Islet precursor cell (in vitro differentiated cells): ENCODE data around the gene ZRANB1.

Experiments
- DNase-seq: peaks from one replicate; pipeline ENCODE4 v3.0.0-alpha.2; 2018

The ZRANB1 gene

DNA sequence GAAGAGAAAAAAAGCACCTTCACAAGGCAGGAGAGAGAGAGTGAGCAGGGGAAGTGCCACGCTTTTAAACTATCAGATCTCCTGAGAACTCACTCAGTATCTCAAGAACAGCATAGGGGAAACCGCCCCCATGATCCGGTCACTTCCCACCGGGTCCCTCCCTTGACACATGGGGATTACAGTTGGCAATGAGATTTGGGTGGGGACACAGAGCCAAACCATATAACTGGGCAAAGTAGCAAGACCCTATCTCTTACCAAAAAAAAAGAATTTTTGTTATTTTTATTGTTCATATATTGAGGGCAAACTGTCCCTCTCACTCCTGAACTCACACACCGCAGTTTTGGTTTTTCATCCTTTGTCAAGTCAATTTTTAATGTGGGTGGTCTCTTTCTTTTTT, 18.2 kb upstream of the ZRANB1 start:
- DNase-seq: no peak

DNA sequence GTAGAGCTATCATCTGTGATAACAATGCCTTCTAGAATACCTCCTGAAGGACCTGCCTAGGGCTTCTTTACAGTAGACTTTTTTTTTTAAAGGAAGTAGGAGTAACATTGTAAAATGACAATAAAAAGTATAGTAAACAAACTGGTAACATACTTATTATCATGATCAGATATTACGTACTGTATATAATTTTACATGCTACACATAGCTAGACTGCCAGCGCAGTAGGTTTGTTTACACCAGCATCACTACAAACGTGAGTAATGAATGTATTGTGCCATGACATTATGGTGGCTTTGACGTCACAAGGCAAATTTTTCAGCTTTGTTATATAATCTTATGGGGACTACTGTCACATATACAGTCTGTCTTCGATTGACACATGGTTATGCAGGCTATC, 15.4 kb upstream of the ZRANB1 start:
- DNase-seq: no peak

DNA sequence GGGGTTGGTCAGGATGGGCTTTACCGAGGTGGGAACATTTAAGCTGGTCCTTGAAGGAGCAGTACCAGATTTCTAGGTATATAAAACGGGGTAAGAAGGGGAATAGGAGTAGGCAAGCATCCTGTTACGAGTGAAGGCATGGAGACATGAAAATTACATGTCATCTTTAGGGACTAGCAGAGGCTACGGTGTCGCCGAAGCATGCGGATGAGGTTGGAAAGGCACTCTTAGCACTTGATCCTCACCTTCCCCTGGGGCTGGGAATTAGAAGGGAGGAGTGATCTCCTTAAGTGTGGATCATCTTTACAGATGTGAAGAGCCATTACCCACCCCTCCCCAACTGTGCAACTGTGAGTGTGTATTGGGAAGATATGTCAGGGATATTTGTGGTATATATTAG, 13.8 kb upstream of the ZRANB1 start:
- no peak for DNase-seq

DNA sequence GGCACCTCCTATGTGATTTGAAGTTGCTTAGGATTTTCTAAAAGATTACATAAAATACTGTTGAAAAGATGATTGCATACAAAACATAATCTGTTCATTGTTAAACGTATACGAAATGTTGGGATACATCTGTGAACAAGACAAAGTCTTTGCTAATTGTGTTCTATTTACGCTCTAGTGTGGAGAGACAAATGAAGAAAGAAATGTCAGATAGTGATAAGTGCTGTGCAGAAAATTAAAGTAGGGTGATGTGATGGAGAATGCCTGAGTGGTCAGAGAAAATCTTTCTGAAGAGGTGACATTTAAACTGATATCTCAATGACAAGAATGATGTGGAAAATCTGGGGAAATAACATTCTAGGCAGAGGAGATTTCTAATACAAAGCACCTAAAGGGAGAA, 13.4 kb upstream of the ZRANB1 start:
- no peak for DNase-seq

DNA sequence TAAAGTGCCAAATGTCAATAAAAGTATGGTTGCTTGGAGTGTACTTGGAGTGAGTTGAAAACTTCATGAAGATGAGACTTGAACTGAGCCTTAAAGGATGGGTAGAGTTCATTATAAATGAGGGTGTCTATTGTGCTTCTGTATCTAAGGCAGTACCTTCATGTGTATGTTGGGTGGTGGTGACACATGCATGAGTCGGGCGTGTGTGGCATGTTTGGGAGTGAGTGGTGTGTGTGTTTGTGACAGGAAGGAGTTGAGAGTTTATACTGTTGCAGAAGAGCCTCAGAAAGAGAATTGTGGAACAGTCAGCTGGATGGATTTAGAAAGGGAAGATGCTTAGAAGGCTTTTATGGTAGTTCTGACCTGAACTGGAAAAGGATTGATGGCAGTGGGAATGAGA, 6.0 kb upstream of the ZRANB1 start:
- DNase-seq: no peak

DNA sequence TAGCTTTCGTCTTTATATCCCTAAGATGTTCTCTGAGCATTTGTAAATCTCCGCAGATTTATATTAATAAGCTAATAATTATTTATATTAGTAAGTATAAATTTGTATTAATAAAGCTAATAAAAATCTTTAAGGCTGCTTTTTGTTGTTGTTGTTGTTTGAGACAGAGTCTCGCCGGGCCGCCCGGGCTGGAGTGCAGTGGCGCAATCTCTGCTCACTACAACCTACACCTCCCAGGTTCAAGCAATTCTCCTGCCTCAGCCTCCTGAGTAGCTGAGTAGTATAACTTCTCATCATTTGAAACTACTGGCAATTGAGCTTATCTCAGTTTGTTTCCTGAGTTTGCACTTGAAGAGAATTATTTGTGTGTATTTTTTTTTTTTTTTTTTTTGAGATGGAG, 5.1 kb upstream of the ZRANB1 start:
- no peak for DNase-seq

DNA sequence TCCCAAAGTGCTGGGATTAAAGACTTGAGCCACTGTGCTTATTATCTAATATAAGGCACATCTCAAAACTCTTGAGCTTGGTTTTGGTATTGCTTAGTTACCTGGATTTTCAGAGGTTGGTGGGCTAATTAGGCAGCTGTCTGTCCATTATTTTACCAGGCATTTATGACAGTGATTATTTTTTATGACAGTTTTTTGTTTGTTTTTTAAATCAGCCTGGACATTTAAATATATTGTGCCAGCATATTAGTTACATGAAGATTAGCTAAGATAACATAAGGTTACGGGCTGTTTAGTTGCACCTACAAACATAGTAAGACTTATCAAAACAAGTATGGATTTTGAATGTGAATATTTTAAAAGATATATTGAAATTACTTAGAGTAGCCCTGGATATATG, 2.6 kb upstream of the ZRANB1 start:
- DNase-seq: no peak

DNA sequence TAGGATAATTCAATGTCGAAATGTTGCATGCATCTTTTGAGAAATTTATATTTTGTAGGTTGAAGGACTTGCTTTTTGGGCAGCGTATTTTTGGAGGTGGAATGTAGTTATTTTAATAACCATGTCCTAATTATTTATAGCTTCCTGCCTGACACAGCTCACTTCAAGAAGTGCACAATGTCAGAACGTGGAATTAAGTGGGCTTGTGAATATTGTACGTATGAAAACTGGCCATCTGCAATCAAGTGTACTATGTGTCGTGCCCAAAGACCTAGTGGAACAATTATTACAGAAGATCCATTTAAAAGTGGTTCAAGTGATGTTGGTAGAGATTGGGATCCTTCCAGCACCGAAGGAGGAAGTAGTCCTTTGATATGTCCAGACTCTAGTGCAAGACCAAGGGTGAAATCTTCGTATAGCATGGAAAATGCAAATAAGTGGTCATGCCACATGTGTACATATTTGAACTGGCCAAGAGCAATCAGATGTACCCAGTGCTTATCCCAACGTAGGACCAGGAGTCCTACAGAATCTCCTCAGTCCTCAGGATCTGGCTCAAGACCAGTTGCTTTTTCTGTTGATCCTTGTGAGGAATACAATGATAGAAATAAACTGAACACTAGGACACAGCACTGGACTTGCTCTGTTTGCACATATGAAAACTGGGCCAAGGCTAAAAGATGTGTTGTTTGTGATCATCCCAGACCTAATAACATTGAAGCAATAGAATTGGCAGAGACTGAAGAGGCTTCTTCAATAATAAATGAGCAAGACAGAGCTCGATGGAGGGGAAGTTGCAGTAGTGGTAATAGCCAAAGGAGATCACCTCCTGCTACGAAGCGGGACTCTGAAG, 620 bp downstream of the ZRANB1 start:
- DNase-seq: no peak

DNA sequence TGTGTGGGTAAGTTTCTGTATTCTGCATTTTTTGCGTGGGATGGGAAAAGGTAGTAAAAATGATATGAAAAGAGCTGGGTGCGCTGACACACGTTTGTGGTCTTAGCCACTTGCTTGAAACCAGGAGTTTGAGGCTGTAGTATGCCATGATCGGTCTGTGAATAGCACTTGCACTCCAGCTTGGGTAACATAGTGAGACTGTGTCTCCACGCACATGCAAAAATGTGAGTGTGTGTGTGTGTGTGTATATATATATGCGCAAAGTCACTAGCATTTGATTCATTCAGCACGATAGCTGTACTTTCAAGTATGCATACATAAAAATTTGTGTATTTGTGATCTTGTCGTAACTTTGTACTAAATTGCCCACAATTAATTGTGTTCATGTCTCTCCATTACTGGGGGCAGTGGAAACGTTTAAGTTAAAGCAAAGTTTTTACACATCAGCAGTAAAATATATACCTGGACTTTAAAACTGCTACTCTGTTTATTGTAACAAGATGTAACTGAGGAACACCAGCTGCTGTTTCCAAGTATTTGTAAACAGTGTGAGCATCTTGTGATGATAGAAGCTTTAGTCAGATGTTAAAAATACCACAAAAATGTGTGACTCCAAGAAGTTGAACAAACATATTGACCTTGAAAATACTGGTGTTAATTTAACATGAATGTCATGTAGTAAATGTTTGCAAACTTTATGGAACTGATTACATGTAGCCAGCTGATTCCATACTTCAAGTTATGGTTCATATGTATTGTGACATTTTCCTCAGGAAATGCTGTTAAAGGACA, 1.6 kb downstream of the ZRANB1 start:
- DNase-seq: no peak

DNA sequence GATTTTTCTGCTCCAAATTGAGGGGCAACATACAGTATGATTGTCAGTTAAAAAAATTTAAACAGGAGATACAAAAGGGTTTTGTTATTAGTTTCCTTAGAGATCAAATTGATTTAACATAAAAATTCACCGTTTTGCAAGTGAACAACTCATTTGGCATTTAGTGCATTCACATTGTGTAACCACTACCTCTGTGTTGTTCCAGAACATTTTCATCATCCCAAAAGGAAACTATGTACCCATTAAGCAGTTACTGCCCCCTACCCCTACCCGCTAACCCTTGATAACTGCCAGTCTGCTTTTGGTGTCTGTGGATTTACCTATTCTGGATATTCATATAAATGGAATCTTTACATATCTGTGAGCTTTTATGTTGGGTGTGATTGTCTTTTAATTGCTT, 3.1 kb downstream of the ZRANB1 start:
- DNase-seq: no peak

DNA sequence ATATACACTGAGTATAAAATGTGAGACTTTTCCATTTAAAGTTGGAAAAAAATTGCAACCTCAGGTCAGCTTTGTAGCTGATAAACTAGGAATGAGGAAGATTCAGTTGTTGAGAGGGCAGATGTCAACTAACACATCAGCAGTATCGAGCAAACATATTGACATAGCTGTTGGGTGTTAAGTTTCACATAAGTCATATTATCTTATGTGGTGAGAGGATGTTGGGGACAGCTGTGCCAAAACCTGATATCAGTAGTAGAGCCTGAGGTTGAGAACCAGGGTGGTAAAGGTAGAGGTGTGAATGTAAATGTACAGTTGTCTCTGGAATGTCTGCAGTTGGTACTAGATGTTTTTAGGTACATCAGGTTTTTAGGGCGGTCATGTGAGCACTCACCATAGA, 5.0 kb downstream of the ZRANB1 start:
- DNase-seq: no peak

DNA sequence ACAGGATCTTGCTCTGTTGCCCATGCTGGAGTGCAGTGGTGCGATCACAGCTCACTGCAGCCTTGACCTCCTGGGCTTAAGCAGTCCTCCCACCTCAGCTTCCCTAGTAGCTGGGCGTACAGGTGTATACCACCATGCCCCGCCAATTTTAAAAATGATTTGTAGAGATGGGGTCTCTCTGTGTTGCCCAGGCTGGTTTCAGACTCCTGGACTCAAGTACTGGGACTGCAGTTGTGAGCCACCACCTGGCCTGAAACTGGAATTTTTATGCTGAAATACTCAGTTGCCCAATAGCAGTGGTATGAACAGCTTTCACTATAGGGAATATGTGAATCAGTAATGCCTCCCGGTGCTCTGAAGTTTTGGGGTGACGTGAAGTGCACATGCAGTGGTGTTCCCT, 7.6 kb downstream of the ZRANB1 start:
- no peak for DNase-seq

DNA sequence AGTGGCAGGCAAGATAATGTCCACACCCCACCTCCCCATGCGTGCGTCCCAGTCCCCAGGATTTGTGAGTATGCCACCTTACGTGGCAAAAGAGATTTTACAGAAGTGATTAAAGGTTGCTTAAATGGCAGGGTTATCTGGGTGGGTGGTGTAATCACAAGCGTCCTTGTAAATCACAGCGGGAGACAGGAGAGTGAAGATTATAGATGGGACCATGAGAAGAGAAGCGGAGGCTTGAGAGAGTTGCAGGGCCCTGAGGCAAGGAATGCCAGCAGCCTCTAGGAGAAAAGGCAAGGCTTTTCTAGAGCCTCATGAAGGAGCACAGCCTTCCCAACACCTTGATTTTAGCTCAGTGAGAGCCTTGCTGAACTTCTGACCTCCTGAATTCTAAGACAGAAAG, 10.2 kb downstream of the ZRANB1 start:
- DNase-seq: no peak

DNA sequence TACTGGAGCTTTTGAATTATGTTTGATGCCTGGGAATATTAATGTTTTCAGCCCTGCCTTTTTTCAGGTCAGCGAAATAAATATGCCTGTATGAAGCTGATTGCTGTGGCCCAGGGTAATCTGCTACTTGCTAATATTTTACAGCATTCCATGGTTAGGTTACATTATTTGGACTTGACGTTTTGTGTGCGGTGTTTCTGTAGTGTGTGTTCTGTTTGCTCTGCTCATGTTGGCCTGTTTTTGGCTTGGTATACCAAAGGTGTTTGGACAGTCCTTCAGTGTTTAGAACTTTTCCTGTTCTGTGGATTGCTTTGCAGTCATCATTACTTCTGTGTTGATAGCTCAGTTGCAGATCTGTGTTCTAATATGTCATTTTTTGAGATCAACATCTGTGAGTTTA, 11.5 kb downstream of the ZRANB1 start:
- no peak for DNase-seq

DNA sequence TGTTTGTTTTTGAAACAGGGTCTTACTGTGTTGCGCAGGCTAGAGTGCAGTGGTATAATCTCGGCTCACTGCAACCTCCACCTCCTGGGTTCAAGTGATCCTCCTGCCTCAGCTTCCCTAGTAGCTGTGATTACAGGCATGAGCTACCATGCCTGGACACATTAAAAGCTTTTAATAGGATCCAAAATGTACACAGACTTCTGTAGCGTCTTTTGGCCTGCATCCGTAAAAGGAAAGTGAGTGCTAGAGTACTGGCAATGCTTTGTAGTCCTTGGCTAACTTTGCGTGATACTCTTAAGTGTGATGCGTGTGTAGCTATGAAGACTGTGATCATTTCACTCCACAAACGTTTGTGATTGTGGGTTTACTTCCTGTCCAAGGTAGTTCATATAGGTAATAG, 13.3 kb downstream of the ZRANB1 start:
- no peak for DNase-seq

DNA sequence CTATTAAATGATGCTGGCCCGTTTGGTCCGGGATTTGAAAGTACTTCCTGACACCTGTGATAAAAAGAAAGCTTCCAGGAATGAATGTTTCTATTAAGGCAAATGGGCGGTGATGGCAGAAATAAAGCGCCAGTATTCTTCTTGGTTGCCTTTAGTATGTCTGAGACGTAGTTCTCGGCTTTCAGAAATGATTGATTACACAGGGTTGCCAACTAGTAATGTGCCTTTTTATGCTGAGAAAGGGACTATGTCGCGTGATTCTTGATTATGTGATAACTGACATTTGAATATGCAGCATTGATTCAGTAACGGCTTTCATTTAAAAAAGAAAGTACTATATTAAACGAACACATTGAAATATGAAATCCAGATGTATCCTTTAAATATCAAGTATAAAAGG, 13.9 kb downstream of the ZRANB1 start:
- DNase-seq: no peak

DNA sequence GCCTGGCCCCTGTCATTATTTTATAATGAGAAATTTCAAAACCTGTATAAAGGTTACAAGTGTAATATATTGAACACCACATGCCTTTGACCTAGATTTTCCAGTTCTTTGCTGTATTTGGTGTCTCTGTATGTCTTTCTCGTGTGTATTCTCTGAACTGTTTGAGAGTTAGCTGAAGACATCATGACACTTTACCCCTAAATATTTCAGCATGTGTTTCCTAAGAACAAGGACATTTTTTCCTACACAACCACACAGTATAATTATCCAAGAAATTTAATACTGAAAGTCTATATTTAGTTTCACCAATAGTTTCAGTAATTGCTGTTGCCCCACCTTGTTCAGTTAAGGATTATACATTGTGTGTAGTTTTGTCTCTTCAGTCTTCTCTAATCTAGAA, 14.8 kb downstream of the ZRANB1 start:
- DNase-seq: no peak

DNA sequence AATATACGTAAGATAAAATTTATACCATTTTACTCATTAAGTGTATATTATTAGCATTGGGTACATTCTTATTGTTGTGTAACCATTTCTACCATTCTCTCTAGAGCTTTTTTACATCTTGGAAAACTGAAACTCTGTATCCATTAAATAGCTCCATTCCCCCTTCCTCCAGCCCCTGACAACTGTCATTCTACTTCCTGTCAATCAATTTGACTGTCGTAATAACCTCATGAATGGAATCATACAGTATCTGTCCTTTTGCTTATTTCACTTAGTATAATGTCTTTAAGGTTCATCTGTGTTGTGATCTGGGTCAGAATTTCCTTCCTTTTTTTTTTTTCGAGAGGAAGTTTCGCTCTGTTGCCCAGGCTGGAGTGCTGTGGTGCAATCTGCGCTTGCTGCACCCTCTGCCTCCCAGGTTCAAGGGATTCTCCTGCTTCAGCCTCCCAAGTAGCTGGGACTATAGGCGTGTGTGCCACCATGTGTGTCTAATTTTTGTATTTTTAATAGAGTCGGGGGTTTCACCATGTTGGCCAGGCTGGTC, 15.6 kb downstream of the ZRANB1 start:
- DNase-seq: no peak

DNA sequence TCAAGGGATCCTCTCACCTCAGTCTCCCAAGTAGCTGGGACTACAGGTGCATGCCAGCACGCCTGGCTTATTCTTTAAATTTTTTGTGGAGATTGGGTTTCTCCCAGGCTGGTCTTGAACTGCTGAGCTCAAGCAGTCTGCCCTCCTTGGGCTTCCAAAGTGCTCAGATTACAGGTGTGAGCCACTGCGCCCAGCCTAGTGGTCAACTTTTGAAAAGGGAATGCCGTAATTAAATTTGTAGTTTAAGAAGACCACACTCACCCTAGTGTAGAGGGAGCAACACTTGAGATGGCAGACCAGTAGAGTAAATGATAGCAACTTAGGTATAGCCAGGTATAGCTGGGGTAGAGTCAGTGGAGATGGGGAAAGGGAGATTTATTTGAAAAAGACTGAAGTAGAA, 17.6 kb downstream of the ZRANB1 start:
- no peak for DNase-seq

DNA sequence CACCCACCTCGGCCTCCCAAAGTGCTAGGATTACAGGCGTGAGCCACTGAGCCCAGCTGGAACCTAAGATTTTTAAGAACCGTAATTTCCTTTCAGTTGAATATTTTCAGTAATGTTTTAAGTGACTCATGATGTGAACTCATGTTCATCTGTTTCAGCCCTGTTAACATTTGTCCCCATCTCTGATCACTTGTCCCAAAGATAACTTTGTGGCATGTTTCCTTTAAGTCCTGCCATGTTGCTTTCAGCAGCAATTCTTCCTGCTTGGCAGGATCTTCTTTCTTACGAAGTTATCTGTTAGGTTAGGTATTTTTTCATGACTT, 19.3 kb downstream of the ZRANB1 start:
- no peak for DNase-seq

DNA sequence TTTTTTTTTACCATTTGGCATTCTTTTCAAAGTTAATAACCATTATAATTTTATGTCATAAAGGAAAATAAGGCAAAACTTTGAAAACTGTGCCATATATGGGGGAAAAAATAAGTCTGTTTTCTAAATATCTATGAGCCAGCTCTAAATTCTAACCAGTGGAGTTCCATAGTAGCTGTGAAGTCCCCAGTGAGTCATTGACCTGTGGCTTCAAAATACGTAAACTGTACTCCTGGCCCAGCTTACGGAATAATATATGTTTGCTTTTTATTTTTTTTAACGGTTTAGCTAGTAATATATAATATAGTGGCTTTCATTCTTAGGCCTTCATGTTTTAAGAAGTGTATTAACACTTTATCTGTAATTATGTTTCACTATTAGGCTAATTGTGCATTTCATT, 20.5 kb downstream of the ZRANB1 start:
- DNase-seq: no peak

DNA sequence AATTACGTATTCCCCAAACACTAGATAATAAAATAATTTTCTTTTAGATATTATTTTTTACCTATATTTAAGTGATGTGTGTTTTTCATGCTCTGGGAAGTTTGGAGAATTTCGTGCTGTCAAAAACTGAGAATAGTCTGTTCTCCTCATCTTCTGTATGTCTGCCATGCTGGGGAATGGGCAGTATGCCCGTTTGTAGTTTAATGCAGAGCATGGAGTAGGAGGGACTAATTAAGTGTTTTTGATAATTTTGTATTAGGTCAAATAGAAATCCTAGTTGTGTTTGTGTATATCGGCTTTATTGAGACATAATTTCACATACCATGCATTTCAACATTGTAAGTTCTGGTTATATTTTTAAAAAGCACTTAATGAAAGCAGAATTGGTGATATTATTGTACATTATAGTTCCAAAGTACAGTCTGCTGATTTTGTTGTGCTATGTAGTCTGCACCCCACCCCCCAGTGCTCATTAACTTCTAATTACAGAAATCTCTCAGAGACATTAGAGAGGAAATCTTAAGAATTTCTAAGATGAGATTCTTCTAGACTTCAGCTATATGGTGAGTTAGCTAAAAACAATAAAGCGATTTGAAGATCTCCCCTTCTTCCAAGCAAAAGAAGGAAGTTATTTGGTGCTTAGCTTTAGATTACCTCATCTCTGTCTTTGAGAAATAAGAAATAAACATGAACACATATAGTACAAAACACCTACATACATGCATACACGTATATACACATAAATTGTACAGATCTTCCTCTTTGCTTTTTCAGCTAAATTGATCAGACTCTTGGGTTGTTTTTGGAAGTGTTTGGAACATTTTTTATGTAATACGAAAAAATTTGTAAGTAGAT, 22.2 kb downstream of the ZRANB1 start:
- no peak for DNase-seq

DNA sequence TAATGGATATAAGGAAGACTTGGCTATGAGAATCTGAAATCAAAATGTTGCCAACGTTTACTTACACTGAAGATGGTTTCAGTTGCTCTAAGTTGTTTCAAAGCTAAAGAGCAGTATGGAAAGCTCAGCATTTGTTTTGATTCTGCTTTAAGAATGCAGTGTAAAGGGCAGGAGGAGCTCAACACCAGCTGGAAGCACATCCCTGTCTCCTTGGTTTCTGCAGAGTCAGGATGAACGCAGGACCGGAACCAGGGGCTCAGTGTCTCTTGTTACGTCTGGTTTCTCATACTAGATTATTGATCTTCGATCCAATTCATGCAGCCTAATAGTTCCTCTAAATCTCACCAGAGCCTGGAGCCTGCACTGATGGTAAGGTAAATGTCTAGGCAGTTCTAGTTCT, 24.1 kb downstream of the ZRANB1 start:
- no peak for DNase-seq

DNA sequence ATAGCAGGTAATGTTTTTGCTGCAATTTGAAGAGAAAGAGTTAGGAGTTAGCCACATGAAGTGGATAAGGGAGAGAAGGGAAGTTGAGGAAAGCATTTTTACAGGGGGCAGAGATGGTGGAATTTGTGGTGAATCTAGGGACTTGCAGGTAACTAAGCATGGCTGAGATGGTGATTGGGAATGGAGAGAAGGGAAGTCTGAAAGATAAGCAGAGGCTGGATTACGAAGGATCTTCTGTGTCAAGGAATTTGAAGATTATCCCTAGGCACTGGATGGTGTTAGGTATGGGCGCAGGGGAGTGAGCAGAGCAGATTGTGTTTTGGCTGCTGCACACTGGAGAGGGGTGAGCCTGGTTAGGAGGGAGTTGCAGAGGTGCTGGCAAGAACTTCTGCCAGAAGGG, 25.3 kb downstream of the ZRANB1 start:
- DNase-seq: no peak
